Stimulated activated CD8-positive, alpha-beta memory T cell treated with anti-CD3 and anti-CD28 coated beads, Interleukin-12 subunit alpha, Interleukin-12 subunit beta, amount 100 ng/mL, for 24 hours (primary cell): ENCODE measurements around the gene PTPN4.
A peak's percentile ranks its signal among the peaks of the same experiment; 100 is the strongest.

Source experiments
- DNase-seq: peaks from one replicate; pipeline ENCODE4 v3.0.0-alpha.2; 2020; ENCODE audit errors: extremely low read depth

PTPN4 gene

DNA sequence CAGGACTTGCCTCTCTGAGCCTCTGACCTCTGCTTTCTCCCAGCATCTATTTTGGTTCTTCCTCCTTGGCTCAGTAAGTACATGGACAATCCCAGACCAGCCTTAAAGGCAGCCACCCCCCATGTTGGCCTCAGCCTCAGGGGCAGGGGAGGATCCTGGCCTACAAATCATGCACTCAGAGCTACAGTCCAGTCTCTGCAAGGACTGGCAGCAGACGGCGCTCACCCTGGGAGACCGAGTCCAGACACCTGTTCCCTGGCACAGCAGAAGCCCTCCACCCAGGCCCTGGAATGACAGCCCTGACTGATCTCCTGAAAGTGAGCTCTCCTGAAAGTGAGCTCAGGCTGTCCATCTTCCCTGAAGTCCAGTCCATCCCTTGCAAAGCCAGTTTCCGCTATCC lies 25.7 kb upstream of the PTPN4 start:
- DNase-seq, result no peak

DNA sequence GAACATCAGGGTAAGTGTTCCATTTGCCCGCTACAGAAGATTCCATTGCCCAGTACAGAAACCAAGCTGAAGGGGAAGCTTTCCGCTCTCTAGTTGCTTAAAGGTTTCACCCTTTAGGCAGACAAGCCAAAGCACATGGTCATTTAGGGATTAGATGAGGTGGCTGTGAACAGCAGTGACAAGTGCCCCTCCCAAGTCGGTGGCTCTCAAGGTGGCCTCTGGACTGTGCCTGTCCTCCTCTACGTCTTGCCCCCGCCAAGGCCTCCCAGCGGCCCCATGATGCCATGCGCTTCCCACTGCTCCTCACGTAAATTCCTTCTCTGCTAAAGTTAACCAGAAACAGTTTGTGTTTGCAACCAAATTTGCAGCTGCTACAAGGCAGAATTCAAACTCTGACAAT lies 24.2 kb upstream of the PTPN4 start:
- no peak for DNase-seq

DNA sequence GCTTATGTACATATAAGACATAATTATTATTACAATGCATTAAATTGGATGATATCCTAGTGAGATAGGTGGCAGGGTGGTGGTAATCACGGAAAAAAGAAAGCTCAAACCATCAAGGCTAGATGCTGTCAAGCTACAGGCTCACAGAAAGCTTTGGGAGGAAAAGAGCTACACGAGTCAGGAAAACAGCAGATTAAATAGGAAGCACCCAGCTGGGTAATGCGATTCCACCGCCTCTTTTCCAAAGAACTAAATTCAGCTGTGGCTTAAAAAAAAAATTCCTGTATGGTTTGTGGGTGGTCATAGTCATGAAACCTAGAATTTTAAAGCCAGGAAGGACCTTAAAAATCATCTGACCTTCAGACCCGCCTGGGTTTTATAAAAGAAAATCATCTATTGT lies 23.7 kb upstream of the PTPN4 start:
- no peak for DNase-seq

DNA sequence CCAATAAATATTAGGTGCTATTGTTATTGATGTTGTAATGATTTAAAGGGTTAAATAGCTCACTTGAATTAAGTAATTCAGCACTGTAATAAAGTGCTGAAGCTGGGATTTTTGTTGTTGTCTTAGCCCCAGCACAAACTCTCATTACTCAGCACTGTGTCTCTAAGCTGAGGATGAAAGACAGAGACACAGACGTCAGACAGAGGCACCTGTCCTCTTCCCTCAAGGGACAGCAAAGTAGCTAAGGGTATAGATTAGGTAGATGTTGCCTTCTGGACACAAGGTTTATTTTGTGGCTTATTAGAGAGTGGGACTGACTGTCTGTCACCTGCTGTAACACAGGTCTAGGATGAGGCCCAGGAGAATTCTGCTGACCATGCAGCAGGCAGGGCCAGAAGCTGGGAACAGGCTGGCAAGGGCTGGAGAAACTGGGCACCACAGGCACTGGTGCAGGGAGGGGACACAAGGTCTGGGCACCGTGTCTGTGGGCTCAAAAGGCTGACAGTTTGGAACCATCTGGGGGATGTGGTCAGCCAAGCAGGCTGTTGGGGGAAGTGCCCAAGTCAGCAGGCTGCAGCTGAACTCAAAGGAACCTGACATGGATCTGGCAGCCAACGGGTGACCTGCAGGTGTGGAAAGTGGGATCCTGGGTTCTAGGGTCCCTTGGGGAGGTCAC lies 20.0 kb upstream of the PTPN4 start:
- no peak for DNase-seq

DNA sequence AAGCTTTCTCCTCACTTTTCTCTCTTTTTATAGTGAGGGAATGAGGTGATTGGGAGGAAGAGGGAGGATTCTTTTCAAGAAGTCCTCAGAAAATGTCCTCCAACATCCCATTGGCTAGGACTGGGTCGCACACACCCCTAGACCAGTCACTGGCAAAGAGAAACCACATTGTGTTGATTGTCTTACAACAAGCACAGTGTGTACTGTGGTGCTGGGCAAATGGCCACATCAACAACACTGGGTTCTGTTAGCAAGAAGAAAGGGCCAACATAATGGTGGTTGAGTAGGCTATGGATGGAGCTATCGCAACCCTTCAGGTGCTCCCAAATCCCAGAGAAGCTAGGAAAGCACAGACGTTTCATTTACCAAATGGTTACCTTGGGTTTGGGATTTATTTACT lies 18.7 kb upstream of the PTPN4 start:
- DNase-seq, result no peak

DNA sequence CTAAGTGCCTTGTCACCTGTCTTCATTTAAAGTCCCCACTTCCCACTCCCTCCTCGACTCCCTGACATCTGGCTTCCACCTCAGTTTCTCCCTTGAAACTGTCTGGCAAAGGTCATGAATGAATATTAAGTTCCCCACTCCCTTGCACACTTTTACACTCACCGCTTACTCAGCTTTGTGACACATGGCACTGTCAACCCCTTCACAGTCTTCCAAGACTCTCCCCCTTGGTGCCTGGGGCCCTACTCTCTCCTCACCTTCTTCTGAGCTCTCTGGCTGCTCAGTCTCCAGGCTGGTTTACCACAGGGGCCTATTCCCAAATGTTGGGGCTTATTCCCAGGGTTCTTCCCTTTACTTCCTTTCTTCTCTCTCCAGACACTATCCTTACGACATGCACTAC lies 17.9 kb upstream of the PTPN4 start:
- no peak for DNase-seq

DNA sequence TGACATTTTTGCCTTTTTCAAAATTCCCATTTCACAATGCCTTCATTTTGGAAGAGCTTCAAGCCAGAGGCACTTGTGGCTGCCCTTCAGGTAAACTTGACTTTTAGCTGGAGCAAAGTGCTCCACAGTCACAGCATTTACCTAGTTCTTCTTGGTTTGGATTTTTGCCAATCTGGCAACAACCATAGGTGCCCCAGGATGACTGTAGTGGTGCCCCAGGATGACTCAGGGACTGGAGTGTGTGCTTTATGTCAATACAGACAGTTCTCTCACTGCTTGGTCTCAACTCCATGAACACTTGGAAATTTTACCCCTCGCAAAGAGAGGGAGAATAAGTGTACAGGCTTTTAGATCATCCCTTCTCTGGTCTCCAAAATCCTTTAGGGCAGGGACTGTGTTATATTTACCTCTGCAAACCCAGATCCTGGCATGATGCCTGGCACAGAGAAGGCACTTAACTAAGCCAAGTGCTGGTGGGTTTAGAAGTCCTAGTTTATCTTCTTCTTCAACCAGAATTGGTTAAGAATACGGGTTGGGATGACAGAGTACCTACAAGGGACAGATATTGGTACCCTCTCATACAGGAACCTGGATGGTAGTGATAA lies 15.3 kb upstream of the PTPN4 start:
- no peak for DNase-seq

DNA sequence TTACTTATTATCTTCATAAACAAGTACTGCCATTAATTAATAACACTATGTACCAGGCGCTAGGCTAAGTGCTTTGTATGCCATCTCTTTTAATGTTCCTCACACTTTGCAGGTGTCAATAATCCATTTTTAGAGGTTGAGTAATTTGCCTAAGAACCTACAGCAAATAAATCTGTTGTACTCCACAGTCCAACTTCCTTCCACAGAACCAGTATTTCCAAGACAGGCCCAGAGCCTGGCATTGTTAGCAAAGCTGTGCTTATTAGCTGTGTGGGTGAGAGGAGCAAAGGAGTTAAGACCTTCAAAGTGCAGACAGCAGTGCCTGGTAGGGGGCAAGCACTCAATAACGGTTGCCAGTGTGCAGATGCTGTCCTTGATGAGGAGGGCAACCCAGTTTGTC lies 14.2 kb upstream of the PTPN4 start:
- no peak for DNase-seq

DNA sequence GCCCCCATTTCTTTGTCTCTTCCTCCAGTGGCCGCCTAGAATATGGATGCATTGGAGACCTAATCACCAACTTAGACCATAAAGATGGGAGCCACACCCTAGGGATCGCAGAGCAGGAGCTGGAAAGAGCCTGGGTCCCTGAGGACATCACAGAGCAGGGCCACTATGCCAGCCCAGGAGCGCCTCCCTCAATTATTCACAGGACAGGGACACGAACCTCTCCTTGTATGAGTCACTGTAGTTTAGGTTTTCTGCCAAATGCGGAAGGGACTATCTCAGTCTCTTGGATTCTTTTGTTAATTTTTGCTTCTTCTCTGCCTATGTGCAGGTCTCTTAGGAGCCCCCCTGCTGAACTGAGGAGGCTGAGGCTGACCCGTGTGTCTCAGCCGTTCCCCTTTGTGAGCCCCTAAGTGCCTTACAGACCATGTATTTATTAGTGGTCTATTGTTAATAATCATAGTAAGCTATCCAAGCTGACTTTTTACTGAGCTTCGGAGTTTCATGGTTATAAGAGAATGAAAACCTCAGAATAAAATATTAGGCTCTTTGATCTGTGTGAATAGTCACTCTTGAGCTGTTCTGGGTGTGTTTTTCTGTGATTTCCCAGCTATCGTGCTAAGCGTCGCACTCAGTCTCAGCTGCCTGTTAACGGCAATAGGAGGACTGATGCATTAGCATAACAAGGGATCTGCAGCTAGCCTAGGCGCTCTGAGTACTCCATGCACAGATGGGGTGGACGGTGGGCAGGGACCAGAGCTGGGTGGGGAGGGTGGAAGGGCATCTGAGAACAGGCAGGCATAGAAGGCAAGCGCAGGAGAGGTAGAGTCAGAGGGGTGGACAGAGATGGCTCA lies 12.7 kb upstream of the PTPN4 start:
- no peak for DNase-seq

DNA sequence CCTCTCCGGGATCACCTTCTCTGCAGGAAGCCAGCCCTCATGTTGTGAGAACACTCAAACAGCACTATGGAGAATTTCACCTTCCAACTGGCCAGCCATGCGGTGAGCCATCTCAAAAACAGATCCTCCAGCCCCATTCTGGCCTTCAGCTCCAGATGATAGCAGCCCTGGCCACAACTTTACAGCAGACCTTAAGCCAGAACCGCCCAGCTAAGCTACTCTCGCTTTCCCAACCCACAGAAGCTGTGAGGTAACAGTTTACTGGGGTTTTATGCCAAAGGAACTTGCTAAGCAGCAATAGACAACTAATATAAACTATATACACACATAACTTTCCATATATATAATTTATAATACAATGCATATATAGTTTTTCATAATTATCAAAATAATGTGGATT lies 11.6 kb upstream of the PTPN4 start:
- DNase-seq, result no peak

DNA sequence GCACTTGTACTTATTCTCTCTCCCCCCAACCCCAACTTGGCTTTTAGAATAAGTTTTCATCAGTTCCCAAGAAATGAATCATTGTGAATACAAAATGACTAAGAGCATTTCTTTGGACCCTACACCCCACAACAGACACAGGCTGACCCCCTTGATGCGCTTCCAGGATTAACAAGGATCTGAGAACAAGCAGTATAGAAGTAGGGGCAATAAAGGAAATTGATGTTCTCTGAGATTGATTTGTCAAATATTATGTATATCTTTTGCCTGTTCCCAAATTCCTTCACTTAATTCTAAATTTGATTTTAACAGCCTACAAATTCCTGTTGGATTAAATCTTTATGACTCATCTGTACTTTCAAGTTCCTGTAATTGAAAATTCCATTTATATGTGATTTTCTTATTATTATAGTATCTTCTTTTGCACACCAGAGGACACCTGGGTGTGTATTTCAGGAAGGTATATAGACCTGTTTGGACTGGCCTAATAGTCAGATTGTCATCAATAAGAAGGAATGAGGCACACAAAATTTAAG lies 10.2 kb upstream of the PTPN4 start:
- no peak for DNase-seq

DNA sequence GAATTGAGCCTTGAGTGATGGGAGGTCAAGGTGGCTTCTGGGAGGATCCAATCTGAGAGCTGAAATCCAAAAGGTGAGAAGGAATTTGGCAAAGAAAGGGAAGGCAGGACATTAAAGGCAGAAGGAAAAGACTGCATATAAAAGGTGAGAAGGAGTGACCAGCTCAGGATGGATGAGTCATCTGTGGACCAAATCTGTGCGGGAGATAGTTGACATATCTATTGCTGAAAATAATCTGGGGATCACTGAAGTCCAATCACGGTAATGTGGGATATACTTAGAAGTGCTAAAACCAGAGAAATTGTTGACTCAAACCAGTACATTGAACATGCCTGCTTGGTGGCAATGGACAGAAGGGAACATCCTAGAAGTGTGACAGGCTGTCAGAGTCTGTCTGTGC lies 8.0 kb upstream of the PTPN4 start:
- no peak for DNase-seq

DNA sequence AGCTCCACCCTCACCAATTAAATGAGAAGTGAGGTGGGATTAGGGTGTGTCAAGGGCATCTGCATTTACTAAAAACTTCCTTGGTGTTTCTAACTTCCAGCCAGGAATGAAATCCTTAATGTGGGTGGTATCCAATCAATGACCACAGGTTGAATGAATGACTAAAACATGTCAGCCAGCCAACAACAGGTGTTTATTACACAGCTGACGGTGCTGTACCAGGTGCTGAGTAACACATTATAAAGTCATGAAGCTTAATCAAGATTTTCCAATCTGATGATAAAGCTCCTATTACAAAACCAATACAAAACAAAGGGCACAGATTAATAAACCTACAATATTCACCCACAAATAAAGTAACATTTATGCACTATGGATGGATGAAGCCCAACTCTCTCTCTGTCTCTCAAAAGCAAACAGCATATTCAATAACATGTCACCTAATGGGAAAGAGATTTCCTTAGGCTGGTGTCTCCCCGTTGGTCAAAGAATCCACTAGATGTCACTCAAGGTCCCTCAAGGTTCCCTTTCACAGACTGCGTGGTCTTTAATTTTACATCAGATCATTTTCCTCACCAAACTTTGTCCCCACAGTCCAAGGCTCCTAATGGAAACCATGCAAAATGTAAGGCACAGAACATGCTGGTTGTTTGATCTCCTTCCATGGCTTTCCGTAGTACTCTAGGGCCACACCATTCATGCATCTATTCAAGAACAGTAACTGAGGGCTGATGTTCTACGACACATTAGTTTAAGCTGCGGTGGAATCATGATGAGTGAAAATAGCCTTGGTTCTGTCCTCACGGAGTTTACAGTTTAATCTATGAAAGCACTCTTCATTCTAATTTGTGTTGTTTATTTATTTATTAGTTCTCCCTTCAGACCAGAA lies 6.4 kb upstream of the PTPN4 start:
- DNase-seq, result no peak

DNA sequence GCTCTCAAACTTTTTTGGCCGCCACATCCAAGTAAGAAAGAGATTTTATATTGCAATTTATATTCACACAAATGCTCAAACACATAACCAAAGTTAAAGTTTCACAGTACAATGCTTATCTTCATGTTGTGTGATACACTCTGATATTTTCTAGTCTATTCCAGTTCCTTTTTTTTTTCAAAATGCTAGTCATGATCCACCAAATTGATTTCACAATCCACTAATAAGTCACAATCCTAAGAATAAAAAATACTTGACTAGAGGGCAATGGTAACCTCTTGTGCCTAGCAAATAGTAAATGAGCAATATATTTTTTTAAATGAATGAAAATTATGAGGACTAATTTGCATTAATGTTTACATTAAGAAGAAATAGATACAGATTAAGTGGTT lies 5.8 kb upstream of the PTPN4 start:
- DNase-seq, result no peak

DNA sequence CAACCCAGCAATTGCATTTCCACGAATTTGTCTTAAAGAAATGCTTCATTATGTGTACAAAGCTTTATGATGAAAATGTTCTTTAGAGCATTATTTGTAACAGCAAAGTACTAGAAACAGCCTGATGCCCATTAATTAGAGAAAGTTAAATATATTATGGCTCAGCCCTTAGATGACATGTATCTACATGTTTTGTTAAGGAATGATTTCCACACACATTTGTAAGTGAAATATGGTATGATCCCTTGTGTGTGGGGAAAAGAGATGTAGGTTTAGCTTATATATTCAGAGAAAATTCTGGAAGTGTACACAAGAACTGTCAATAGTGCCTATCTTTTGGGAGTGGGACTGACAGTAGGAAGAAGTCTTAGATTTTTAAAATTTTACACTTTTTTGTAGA lies 3.8 kb upstream of the PTPN4 start:
- no peak for DNase-seq

DNA sequence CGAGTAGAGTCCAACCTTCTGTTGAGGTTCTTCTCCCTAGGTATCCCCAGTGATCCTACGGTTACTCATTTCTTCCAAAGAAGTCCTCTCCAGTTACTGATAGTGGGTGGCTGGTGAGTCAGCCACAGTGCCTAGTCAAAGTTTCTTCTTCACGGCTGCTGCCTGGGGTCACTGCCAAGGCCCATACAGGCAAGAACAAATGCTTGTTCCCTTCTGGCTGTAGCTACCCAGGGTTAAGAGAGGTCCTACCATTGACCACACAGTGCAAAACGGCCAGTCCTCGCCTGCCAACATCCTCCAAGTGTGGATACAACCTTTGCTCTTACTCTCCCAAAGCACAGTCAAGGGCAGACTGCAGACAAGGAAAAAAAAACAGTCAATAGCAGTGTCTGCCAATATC lies 2.9 kb upstream of the PTPN4 start:
- peak; percentile 5 for DNase-seq

DNA sequence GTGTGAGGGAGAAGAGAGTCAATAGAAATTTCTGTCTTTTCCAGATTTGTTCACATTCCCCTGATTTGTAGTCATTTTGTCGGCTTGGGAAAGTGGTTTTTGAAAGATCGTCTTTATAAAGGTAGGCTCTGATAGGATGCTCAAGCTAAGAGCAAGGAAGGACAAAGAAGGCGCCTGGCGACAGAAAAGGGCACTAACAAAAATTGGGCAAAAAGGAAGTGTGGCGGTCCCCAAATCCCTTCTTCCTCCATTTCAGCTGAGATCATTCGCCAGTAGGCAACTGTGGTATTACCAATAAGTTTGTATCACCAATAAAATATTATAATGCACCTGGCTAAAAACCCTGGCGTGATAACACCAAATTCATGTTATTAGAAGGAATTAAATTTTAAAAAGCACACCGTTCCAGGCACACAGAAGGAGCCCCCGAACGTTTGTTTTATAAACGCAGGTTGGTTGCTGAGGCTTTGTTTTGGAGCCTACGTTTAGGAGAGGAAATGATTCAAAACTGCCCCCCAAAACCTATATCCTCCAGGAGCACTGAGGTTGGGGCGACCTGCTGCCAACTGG lies 756 bp upstream of the PTPN4 start:
- no peak for DNase-seq

DNA sequence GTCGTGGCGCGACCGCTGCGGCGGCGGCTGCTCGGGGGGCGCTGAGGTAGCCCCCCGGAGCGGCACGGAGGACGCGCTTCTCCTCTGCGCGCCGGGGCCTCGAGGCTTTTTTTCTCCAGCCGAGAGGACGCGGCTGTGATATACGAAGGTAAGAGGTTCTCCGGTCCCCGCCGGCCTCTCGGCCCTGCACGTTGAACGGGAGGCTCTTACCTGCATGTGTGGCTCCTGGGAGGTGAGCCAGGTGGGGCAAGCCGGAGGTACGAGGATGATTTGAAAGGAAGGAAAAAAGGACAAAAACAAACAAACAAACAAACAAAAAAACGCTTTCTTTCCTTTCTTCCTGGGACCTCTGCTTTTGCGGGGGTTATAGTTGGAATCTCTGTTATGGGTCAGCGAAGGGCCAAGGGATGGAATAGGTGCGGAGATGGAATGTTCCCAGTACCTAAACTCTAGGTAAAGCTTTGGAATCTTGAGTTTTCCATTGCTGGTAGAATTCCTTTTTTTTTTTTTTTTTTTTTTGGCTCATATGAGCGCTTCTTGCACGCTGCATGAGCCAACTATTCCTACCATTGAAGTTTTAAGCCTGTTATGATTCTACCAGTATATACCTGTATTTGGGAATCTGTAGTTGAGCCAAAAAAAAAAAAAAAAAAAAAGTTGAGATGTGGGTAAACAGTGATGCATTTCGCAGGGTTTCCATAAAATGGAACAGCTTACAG lies 674 bp downstream of the PTPN4 start:
- no peak for DNase-seq

DNA sequence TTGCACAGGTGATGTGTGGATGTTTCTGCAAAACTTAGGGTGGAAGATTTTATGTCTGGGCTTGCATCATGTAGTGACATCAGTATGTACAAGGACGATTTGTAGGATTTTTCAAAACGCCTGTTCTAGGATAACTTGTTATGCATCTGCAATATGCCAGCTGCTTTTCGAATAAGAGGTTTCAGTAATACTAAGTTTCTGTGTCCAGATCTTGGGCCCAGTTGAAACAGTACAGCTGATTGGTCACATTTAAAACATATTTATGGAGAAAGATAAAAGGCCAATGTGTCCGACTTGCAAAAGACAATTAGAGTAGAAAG lies 1.2 kb downstream of the PTPN4 start:
- DNase-seq, result no peak

DNA sequence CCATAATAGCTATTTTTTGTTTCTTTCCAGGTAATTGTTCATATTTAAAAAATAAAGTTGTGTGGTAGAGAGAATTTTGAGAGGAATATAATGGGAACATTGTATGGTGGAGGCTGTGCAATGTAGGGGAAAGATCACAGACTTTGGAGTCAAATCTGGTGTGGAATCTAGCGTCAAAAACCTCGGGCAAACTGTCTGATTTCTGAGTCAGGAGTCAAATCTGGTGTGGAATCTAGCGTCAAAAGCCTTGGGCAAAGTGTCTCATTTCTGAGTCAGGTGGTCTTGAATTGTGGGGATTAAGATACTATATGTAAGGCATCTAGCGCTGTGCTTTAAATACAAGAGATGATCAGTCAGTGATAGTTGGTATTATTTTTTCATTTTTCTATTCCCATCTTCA lies 5.1 kb downstream of the PTPN4 start:
- no peak for DNase-seq

DNA sequence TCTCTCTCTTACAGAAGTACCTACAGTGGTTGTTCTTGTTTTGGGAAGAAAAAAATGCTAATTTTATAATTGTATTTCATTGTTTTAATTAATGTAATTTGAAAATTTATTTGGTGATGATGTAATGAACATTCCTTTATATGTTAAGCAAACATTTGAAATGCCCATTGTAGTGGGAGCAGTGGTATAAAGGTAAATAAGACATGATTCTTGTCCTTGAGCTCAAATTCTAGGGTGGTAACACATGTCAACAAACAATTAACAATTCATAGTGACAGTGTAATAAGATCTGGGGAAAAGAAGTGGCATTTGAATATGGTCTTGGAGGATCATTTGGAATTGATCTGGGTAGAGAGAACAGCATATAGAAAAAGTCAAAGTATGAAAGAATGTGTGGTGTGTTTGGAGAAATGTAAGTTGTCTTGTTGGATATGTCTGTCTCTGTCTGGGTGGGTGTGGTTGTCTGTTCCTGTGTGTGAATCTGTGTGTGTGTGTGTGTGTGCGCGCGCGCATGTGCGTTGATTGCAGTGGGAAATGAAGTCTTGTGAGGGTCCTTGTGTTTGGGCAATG lies 5.8 kb downstream of the PTPN4 start:
- no peak for DNase-seq
